Hippocampal formation (tissue), 2 donors: ENCODE measurements around the gene CFD.

Source experiments
- DNase-seq, 2 donors: peaks; one replicate each; lab custom pipeline; 2025; lab: John Stamatoyannopoulos, UW

CFD gene

DNA sequence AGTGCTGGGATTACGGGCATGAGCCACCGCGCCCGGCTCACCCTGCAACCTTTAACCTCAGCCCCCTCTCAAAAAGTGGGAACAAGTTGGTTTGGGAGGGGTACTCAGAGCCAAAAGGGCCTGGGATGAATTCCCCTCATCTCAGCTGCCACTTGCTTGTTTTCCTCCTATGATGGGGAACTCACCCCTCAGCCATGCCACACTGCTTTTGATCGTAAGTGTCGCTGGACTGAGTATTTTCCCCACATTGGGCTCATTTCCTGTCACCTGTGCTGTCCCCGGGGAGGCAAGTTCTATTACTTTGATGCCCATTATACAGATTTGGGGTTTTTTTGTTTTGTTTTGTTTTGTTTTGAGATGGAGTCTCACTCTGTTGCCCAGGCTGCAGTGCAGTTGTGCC, 47.0 kb downstream of the CFD start:
- no peak for DNase-seq

- no peak for DNase-seq
These were observed 47.9 kb downstream of the CFD start for GRCh38 chr19:907183-907853.

DNA sequence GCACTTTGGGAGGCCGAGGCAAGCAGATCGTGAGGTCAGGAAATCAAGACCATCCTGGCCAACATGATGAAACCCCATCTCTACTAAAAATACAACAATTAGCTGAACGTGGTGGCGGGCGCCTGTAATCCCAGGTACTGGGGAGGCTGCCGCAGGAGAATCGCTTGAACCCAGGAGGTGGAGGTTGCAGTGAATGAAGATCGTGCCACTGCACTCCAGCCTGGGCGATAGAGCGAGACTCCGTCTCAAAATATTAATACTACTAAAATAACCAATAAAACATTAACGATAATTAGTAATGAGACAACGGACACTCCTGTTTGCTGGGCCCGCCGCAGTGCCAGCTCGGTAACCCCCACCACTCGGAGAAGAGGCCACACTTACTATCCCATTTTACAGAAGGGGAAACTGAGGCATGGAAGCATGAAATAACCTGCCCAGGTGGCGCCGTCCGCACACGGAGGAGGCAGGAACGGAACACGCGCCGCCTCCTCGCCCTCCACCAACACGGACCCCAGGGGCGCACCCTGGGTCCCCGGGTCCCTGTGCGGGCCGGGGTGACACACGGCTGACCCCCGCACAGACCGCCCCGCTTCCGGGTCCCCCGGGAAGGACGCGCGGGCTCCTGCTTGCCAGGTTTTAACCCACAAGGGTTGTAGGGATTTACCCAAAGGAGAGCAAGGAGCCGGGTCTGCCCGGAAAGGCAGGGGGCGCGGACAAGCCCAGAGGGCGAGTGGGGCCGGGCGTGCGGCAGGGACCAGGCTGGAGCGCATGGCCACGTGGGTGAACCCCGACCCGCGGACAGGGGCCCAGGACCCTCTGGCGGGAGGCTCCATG, 52.0 kb downstream of the CFD start:
- DNase-seq: no peak

DNA sequence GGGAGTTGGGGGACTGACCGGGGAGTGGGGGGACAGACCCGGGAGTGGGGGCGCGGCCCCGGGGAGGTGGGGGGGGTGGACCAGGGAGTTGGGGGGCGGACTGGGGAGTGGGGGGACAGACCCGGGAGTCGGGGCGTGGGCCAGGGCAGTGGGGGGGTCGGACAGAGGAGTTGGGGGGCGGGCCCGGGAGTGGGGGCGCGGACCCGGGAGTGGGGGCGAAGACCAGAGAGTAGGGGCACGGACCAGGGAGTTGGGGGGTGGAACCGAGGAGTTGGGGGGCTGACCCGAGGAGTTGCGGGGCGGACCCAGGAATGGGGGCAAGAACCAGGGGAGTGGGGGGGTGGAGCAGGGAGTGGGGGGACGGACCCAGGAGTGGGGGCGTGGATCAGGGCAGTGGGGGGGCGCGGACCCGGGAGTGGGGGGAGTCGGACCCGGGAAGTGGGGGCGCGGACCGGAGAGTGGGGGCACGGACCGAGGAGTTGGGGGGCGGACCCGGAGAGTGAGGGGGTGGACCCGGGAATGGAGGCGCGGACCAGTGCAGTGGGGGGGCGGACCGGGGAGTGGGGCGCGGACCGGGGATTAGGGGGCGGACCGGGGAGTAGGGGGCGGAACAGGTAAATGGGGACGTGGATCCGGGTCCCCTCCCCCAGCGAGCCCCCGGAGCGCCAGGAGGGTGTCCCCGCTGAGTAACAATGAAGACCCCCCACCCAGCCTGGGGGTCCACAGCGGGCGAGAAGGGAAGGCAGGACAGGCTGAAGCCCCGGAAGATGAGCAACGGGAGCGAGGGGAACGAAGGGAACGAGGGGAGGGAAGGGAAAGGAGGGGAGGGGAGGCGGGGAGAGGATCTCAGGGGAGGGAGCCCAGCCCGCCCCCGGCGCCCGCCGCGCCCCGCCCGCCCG, 53.0 kb downstream of the CFD start:
- no peak for DNase-seq
